K562 (cell line): Measurements from ENCODE around the gene PCNX3. TPM values are rescaled to one million over a fixed set of nuclear protein-coding genes. Genes with fewer than 3 reads are reported as not detected.

Experiments used
- CHD7 ChIP-seq: fragments of 200-600 bp; sonication (generic); IDR thresholded peaks from one replicate; pipeline ENCODE4 v1.6.1; 2012; ENCODE audit warnings: mild to moderate bottlenecking, low read depth, low read length, inconsistent platforms
- NFIC ChIP-seq: fragments of 450-650 bp; IDR thresholded peaks from 2 replicates; pipeline ENCODE4 v1.6.1; 2017; ENCODE audit warnings: mild to moderate bottlenecking, inconsistent platforms
- RB1 ChIP-seq: fragments of 450-650 bp; IDR thresholded peaks from 2 replicates; pipeline ENCODE4 v1.6.1; 2017; ENCODE audit warnings: low read depth, mild to moderate bottlenecking
- polyA plus RNA-seq, 8 experiments: library from polyadenylated mRNA; depleted of rRNA in 4 of 8; stranded (reverse) in 5 of 8; unstranded in 3 of 8; fragments of >200 nt; fragmentation: Nextera tagmentation in 2 of 8; fragmentation: Illumina TruSeq in 1 of 8; extraction: Ambion mirVana in 2 of 8; extraction: Trizol in 1 of 8; gene quantifications; 2 replicates each; pipeline versions ENCODE4 v1.2.1 to v1.2.3, GENCODE V29; 2011 to 2014; ENCODE audit warnings: inconsistent platforms in 1 of 8, missing spikeins in 1 of 8
- total RNA-seq, 7 experiments: library from RNA; depleted of rRNA in 6 of 7; stranded (reverse); fragments of >200 nt in 6 of 7; fragmentation: Illumina TruSeq in 2 of 7; extraction: Trizol in 2 of 7; gene quantifications; 2 replicates each; pipeline versions ENCODE4 v1.2.1 to v1.2.3, GENCODE V29; 2011 to 2021; ENCODE audit warnings: low replicate concordance in 1 of 7

PCNX3 gene
- total and polyA plus RNA-seq, 9 of the 15 experiments (the other 6 are each of a cell fraction or from before 2014, with no cell fraction given) = 0.11 to 47.8 (median 12.8) TPM

DNA sequence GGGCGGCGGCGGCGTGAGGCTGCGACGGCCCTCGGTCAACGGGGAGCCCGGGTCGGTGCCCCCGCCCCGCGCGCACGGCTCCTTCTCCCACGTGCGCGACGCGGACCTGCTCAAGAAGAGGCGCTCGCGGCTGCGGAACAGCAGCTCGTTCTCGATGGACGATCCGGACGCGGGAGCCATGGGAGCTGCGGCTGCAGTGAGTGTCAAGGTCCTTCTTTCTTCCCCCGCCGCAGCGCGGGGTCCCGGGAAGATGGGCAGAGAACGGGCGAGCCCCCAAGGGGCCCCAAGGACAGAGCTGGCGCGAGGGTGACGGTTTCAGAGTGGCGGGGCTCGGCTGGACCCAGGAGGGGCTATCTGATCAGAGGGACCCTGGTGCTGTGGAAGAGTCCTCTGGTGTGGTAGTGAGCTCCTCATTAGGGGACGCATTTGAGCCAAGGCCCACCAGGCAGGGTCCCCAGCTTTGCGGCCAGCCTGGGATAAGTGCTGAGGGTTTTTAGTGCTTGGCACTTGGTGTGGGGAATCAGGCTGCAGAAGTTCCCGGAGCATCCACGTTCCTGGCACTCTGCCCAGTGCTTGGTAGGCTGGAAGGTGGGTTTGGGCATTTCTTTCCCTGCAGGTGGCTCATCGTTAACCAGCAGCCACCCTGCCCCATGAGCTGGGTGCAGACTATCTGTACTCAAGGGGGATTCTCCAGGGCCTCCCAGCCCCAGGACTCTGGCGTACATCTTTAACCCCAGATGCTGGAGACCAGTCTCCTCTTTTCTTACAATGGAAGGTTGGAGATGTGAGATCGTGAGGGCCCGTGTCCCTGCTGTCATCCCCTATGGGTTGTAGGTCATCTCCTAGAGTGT is 30.0 kb upstream of the PCNX3 start (continued):
- TF ChIP-seq CHD7 (no peak), RB1 (no peak), NFIC (peak; percentile 52)
